HG02678 (cell line): Measurements from ENCODE around the gene AMZ2.
A peak's percentile ranks its signal among the peaks of the same experiment; 100 is the strongest.

Source experiments
- ATAC-seq: cut with Tn5 transposase; IDR thresholded peaks from one replicate; pipeline ENCODE4 v1.9.1; 2021; ENCODE audit warnings: mild to moderate bottlenecking, moderate library complexity; ENCODE audit not compliant: unreplicated experiment

AMZ2 gene

DNA sequence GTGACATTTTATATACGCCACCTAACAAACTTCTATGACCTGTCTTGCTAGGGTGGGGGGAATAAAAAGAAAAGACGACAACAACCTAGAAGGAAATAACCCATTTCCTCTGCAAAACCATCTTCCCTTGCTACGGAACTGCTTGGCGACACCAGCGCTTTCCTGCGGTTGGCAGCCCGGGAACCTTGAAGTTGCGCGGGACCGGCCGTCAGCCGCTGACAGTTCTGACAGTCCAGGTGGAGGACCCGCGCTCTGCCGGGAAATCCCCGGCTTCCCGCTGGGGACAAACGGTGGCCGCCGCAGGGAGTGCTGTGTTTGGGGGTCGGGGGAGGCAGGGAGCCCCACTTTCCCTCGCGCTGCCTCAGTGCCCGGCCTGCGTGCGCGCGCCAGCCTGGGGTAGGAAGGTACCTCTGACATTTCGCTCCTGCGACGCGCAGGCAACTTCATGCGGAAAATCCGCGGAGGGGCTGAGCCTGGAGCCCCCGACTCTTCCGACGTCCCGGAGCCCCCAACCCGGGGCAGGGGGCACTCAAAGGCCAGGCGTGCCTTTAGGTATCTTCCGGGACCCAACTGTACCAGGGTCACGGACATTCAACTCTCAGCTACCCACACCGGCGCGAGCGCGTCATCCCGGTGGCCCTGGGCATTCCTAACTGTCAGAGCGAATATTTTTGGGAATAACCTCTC, 42.6 kb downstream of the AMZ2 start:
- no peak for ATAC-seq

DNA sequence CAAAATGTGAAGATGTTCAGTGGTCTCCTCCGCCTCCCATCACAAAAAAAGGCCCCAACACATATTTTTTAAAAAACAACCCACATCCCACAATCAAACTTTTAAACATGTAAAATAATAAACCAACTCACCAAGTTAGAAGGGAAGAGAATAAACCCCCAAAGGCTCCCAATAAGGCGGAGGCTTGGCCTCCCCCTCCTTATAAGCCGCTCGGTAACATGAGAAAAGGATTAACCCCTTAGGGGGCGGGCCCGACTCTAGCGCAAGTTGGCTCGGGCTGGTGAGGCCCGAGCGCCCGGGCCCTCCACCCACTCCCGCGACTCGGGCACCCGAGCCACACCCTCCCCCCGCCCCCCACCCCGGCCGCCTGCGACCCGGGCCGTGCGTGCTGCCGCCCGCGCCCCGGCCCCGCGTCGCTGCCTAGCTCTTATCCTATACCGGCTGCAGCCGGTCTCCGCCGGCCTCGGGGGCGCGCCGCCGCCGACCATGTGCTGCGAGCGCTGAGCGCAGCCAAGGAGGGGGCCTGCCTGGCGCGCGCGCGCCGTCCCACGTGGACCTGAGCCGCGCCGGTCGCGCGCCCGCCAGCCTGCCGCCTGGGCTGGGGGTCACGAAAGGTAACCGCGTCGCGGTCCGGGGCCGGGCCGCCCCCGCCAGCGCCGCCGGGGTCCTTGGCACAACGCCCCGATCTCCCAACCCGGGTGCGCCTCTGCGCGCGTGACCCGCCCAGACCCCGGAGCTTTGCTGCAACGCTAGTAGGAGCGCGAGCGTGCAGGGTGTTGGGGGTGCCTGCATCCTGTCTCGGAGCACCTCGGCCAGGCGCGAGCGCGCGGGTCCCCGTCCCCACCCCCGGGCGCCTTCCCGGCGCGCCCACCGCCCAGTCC, 43.4 kb downstream of the AMZ2 start, which contains the start of the genes ARSG and SLC16A6:
Gene ARSG, plus strand, starts transcription at position 541 of the 881 bp plus-strand sequence. CDS start 15,999 bp downstream, outside the sequence.
Gene SLC16A6, minus strand, starts transcription at position 173 of the 881 bp plus-strand sequence. CDS start 12,807 bp downstream, outside the sequence.
- ATAC-seq = peak; percentile 52

DNA sequence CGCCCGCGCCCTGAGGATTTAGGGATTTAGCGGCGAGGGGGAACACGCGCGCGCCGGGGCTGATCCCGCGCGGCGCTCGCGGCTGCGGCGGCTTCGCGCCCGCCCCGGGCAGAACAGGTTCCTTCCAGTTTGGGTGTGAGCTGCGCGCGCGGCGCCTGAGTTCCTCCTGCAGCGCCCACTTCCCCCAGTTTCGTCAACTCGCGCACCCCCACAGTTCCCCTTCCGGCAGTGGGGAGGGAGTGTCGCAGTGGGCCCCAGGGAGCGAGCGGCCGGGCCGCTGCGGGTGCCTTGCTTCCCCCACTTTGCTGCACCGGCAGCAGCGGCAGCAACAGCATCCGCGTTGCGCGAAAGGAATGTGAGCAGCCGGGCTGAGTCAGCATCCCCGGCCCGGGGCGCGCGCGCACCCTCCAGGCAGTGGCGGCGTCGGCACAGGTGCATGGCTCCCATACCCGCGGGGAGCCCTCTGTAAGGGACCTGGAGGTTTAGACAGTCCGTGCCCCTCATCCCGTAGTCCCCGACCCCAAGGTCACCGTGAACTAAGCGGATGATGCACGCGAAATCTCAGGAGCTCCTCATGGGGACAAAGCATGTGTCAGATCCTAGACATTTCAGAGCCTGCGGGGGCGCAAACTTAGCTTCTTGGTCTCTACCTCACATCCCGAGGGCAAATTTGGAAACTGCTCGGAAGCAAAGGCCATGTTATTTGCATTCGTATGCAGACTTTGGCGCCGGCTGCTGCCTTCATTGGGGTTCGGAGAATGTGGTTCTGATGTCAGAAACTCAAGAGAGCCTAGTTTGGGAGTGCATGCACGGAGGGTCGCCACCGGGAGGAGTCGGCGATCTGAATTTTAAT, 44.2 kb downstream of the AMZ2 start:
- peak; percentile 60 for ATAC-seq

DNA sequence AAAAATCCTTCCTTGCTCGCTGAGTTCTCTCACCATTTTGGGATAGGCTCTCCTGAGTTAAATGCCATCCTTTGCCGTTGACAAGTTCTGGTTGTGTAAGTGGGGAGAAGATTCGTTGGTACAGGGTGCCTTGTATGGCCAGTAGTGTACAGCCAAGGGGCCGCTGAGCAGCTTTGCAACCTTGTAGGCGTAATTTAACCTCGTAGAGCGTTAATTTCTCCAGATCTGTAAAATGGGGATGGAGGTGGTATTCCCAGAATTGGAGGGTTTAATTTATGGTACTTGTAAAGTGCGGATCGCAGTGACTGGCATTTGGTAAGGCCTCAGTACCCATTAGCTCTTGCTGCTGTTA, 44.8 kb downstream of the AMZ2 start:
- ATAC-seq = no peak

DNA sequence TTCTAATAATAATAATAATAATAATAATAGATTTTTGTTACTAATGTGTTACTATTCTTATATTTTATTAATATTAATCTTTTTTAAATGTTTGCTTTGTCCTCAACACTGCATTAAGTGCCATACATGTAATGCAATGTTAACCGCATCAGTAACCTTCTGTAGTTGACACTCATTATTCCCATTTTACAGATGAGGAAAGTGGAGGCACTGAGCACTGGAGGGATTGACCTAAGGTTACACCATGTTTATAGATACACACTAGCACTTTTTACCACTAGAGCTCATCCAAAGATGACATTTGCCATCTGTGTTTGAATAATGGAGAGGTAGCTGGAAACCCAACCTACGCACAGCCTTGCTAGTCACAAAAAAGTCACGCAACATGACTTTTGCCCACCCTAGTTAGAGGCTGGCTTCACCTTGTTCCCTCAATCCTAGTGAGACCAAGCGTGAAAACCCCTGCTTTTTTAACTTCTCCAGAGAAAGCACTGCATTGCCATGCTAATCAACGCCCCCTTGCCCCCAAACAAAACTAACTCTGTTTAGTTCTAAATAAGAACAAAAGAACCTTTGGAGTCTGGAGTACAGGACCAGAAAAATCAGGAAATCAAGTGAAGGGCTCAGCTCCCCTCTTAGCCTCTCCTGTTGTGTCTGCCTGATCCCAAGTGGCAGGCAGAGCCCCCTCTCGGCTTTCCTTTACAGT, 45.8 kb downstream of the AMZ2 start:
- no peak for ATAC-seq

DNA sequence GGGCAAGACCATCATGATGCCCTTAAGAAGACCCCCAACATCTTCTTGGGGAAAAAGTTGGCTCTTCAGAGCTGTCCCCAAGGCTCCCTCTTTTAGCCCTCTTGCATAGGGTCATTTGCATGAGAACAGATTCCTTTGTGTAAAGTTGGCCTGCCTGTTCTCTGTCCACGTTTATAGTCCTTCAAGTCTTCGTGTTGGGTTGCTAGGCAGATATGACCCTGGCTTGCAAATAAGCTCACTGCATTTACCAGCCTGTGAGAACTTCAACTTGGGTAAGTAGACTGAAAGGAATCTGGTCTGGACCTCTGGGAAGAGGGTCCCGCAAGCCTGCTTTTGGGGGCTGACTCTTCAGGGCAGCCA, 46.3 kb downstream of the AMZ2 start:
- no peak for ATAC-seq

DNA sequence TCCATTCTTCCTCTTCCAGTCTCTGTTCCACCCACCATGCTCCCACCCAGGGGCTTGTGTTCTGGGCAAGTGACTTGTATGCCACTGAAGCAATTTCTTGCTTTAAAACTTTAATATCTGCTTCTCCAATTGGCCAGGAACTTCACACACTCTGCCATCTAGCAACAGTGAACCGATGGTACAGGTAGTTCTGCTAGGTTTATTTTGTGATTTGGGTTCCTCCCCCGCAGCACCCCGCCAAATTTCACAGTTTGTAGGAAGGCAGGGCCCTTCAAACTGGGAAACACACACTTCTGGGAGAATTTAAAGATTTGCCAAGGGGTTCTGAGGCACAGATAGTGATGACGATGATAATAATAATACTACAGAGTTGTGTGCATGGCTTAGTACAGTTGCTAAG, 46.8 kb downstream of the AMZ2 start:
- ATAC-seq = no peak

DNA sequence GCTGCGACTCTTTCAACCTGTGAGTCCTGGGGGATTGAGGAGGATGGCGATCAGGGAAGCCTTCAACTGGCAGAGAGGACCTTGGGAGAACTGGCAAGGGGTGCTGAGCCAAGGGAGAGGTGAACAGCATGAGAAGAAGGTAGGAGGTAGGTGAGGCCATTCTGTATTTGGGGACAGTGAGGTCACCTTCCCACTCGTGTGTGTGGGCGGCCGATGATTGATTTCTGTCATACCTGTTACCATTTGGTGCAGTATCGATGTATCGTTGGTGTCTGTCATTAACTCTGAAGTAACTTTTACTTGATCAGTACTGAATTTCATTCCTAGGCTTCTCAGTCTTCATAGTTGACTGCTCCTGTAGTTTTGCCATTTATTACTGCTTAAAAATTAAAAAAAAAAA, 47.2 kb downstream of the AMZ2 start:
- ATAC-seq = no peak

DNA sequence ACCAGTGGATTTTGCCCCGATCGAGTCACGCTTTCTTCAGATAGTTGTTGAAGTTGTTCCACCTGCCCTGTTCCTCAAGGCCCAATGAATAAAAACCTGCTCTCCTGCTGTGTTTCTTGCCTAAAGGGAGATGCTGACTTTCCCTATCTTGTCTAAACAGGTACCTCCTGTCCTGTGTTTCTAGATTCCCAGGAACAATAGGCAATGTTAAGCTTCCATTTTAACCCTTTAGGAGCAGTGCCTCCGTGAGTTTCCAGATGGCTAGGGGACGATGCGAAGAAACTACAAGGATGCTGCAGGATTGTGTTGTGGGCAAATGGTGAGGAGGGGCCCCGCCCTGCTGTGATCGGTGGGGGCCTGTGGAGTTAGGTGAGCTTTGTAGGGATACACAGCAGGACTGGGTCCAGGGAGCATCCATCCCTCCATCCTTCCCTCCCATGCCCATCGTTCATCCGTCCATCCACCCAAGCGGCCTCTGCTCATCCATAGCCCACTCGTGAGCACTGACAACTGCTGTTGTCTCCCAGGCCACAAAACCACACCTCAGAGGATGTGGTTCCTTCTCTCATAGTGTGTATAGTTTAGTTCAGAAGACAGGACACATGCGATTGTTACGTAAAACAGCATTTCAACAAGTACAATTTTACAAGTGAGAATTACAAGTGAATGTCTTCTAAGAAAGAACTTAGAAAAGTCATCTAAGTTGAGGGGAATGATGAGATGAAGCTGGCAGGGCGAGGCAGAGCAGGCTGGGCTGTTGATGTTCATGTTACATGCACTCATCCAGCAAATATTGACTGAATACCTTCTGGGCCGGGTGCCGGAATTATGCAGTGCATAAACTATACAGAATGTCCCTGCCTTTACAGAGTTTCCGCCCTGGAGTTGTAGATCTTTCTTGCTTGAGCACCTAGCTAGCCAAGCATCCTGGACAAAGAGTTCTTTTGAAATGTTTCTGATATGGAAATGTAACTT, 48.7 kb downstream of the AMZ2 start:
- no peak for ATAC-seq

DNA sequence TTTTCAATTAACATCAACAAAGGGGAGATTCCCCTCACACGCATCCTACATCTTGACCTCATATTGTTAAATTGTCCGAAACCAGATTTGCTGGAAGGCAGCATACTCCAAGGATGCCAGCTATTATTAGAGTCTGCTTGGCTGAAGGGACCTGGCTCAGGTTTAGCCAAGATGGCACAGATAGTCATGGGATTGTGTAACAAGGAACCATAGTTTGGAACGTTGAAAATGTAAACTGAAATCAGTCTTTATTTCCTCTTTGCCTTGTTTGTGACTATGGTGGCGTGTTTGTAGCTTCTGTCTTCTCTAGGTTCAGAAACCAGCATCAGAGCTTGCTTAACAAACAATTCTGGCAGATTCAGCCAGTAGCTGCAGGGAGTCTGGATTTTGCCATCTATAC, 49.4 kb downstream of the AMZ2 start:
- ATAC-seq = no peak

DNA sequence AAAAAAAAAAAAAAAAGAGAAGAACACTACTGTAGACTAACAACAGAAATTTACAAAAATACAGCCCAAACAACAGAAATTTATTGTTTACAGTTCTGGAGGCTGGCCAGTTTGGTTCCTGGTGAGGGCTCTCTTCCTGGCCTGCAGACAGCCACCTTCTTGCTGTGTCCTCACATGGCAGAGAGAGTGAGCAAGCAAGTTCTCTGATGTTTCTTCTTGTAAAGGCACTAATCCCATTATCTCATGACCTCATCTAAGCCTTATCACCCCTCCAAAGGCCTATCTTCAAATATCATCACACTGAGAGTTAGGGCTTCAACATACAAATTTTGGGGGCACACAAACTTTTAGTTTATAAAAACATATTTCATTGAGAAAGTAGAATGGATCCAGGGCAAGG, 50.8 kb downstream of the AMZ2 start:
- ATAC-seq = no peak

DNA sequence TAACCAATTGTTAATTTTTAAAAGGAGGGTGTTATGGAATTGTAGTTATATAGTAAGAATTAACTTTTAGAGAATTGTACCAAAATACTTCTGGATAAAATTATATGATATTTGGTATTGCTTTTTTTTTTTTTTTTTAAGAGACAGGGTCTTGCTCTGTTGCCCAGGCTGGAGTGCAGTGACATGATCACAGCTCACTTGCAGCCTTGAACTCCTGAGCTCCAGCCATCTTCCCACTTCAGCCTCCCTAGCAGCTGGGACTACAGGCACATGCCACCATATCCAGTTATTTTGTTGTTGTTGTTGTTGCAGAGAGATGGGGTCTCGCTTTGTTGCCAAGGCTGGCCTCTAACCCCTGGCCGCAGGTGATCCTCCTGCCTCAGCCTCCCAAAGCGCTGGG, 52.0 kb downstream of the AMZ2 start:
- no peak for ATAC-seq

DNA sequence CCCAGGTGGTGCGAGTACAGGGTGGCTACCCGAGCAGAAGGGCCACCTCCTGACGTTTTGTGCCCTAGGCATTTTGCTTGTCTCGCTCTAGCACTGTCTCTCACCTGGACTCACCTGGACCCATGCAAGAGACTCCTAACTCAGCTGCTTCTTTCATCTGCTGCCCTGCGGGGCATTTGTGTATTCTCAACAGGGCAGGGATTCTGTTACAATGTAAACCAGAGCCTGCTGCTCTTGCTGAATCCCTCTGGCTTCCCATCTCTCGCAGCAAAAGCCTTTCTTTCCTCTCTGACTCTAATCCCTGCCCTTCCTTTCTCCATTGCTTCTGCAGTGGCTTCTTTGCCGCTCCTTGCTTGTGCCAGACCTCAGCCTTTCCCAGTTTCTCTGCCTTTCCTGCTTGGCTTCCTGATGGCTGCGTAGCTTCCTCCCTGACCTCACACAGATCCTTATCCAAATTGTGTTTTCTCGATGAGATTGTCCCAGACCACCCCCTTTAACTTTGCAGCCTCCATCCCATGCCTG, 53.7 kb downstream of the AMZ2 start:
- no peak for ATAC-seq

DNA sequence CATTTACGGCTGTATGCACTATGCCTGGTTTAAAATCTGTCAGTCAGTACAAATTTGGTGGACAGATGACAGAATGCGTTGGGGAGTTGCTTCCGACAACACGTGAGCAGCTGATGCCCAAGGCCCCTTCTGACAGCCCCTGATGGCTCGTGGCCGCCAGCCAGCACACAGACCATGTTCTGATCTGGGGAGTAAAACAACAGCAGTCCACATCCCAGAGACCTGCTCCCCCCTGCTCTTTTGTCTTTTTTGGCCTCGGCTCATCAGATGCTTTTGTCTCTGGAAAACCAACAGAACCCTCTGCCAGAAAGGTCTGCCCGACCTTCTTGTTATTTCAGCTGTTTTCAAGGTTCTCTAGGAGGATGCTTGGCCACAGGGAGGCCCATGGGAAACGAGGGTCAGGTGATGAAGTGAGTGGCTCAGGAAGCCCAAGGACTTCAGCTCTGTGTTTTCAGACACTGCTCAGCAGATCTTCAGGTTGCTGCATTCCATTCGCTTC, 54.3 kb downstream of the AMZ2 start:
- ATAC-seq = no peak

DNA sequence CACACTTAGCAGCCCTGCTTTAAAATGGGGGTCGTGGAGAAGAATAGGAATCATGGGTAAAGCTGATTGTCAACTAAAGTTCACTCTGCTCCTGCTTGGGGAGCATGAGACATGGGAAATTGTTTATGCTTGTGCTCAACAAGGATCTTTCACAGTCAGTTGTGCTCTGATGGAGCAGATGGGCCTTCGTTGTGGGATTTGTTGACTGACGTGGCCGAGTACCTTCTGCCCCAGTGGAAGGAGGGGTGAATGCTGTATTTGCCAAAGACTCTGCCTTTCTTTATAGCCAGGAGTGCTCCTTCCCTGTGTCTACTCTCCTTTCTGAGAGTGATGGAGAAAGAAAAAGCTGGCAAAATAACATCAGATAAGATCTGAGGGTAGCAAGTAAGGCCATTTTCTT, 54.8 kb downstream of the AMZ2 start:
- ATAC-seq = no peak

DNA sequence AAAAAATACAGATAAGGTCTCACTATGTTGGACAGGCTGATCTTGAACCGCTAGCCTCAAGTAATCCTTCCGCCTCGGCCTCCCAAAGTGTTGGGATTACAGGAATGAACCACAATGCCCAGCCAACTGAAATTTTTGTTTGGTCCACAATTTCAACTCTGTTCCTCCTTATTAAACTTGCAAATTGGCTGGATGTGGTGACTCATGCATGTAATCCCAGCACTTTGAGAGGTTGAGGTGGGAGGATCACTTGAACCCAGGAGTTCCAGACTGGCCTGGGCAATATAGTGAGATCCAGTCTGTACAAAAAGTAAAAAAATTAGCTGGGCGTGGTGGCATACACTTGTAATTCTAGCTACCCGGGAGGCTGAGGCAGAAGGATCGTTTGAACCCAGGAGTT, 56.9 kb downstream of the AMZ2 start:
- ATAC-seq = no peak

DNA sequence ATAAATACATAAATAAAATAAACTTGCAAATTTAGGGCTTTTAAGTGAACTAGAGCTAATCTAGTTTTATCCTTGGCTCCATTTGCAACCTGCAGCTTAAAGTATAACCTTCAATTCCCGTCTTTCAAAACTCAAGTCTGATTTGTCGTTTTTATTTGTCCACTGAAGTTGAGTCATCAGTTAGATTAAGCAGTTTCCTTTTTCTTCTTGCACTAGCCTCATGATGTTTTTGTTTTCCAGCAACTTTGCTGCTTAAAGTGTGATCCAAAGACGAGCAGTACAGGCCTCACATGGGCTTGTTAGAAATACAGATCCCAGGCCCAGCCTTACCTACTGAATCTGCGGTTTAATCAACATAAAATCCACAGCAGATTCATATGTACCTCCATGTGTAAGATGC, 57.3 kb downstream of the AMZ2 start:
- no peak for ATAC-seq
